Fibroblast of skin of left biceps (primary cell): ENCODE measurements around the gene SCAPER.

Experiments used
- DNase-seq, 2 experiments: peaks; one replicate each; pipeline ENCODE4 v3.0.0-alpha.2; 2013; ENCODE audit warnings: low read depth in 2 of 2

The SCAPER gene

GRCh38 chr15:76359152-76359551, 546.0 kb downstream of the SCAPER start:
- no peak for DNase-seq

- no peak for DNase-seq
Observed at GRCh38 chr15:76358453-76358852, 546.7 kb downstream of the SCAPER start.

- no peak for DNase-seq
Observed at GRCh38 chr15:76354823-76355440, 550.2 kb downstream of the SCAPER start.

- no peak for DNase-seq
Observed at GRCh38 chr15:76353903-76354302, 551.2 kb downstream of the SCAPER start.

GRCh38 chr15:76353023-76353577, 552.0 kb downstream of the SCAPER start:
- DNase-seq: no peak

GRCh38 chr15:76349301-76350070, 555.7 kb downstream of the SCAPER start:
- DNase-seq: no peak

GRCh38 chr15:76347482-76348055, 557.6 kb downstream of the SCAPER start:
- no peak for DNase-seq

- no peak for DNase-seq
Observed at GRCh38 chr15:76346669-76347481, 558.3 kb downstream of the SCAPER start.

GRCh38 chr15:76345880-76346668, 559.1 kb downstream of the SCAPER start:
- DNase-seq: no peak

GRCh38 chr15:76345583-76345879, 559.6 kb downstream of the SCAPER start:
- no peak for DNase-seq

- no peak for DNase-seq
Observed at GRCh38 chr15:76344893-76345582, 560.1 kb downstream of the SCAPER start.

GRCh38 chr15:76343313-76343996, 561.7 kb downstream of the SCAPER start:
- no peak for DNase-seq

GRCh38 chr15:76342382-76343201, 562.5 kb downstream of the SCAPER start:
- DNase-seq: no peak

- DNase-seq: no peak
Observed at GRCh38 chr15:76342058-76342381, 563.1 kb downstream of the SCAPER start.

- no peak for DNase-seq
Observed at GRCh38 chr15:76341366-76342057, 563.6 kb downstream of the SCAPER start.

- DNase-seq: no peak
Observed at GRCh38 chr15:76340803-76341365, 564.3 kb downstream of the SCAPER start.

GRCh38 chr15:76340198-76340802, 564.8 kb downstream of the SCAPER start:
- DNase-seq: no peak
